ENCODE data around the gene PMP22.

The PMP22 gene

GRCh38 chr17:15265131-15265530 is at the start of gene PMP22:
Gene PMP22, minus strand, starts transcription at chr17:15265326. Its CDS starts 4,599 bp downstream, at chr17:15260727.
- no peak for DNase-seq

- DNase-seq: no peak
These were observed 46.9 kb upstream of the PMP22 start for GRCh38 chr17:15311996-15312395.

- DNase-seq: no peak
These were observed 44.7 kb upstream of the PMP22 start for GRCh38 chr17:15309793-15310192.

- no peak for DNase-seq
These were observed 44.1 kb upstream of the PMP22 start for GRCh38 chr17:15309236-15309635.

GRCh38 chr17:15308758-15309157 is 43.6 kb upstream of the PMP22 start:
- DNase-seq: no peak

- no peak for DNase-seq
These were observed 42.6 kb upstream of the PMP22 start for GRCh38 chr17:15307710-15308111.

GRCh38 chr17:15303851-15304250 is 38.7 kb upstream of the PMP22 start:
- no peak for DNase-seq

GRCh38 chr17:15303268-15303667 is 38.1 kb upstream of the PMP22 start:
- DNase-seq: no peak

- DNase-seq: no peak
These were observed 36.7 kb upstream of the PMP22 start for GRCh38 chr17:15301845-15302244.

GRCh38 chr17:15298176-15298575 is 33.0 kb upstream of the PMP22 start:
- no peak for DNase-seq

GRCh38 chr17:15293558-15293957 is 28.4 kb upstream of the PMP22 start:
- no peak for DNase-seq

- no peak for DNase-seq
These were observed 26.7 kb upstream of the PMP22 start for GRCh38 chr17:15291674-15292361.

- DNase-seq: no peak
These were observed 25.5 kb upstream of the PMP22 start for GRCh38 chr17:15290605-15291004.

- no peak for DNase-seq
These were observed 24.4 kb upstream of the PMP22 start for GRCh38 chr17:15289285-15290183.

- DNase-seq: no peak
These were observed 23.7 kb upstream of the PMP22 start for GRCh38 chr17:15288859-15289258.

GRCh38 chr17:15287538-15288267 is 22.6 kb upstream of the PMP22 start:
- no peak for DNase-seq

GRCh38 chr17:15285466-15285865 is 20.3 kb upstream of the PMP22 start:
- no peak for DNase-seq

GRCh38 chr17:15284537-15284936 is 19.4 kb upstream of the PMP22 start:
- DNase-seq: no peak

- no peak for DNase-seq
These were observed 19.0 kb upstream of the PMP22 start for GRCh38 chr17:15284107-15284506.

- DNase-seq: no peak
These were observed 16.8 kb upstream of the PMP22 start for GRCh38 chr17:15281909-15282308.

GRCh38 chr17:15278924-15279477 is 13.9 kb upstream of the PMP22 start:
- DNase-seq: no peak

GRCh38 chr17:15278380-15278779 is 13.3 kb upstream of the PMP22 start:
- DNase-seq: no peak

- no peak for DNase-seq
These were observed 8.9 kb upstream of the PMP22 start for GRCh38 chr17:15274017-15274416.
